NCI-H345 treated with DMSO at 0.1 percent for 48 hours (cell line): ENCODE results near the gene ADAM15.

Experiments used
- DNase-seq: peaks from one replicate; lab custom pipeline; 2025; ENCODE audit not compliant: unreplicated experiment; lab: John Stamatoyannopoulos, UW

The ADAM15 gene

GRCh38 chr1:155110381-155110780 lies 59.3 kb downstream of the ADAM15 start:
- no peak for DNase-seq

GRCh38 chr1:155110826-155111225 lies 59.7 kb downstream of the ADAM15 start:
- no peak for DNase-seq
